ENCODE data around the gene POLG2.

The POLG2 gene

GRCh38 chr17:64496786-64497564 lies at the start of gene POLG2:
Gene POLG2, minus strand, starts transcription at chr17:64497054. Its CDS starts 86 bp downstream, at chr17:64496968.
- Histone ChIP-seq H3K36me3 (ENCODE audit: insufficient read depth, low read length) (peaks cover 36% of the 10 kb centered on the region), H3K4me1 (ENCODE audit: insufficient read depth, low read length) (peaks cover 17% of the 10 kb centered on the region; the same call in 1 of the 2 replicates)

GRCh38 chr17:64544742-64545141 lies 47.9 kb upstream of the POLG2 start:
- Histone ChIP-seq H3K9me3 (ENCODE audit: control insufficient read depth, insufficient read depth, low read length) (no peaks in the 10 kb centered on the region), H3K4me1 (ENCODE audit: insufficient read depth, low read length) (peaks cover 16% of the 10 kb centered on the region), H3K9ac (ENCODE audit: low read depth, low read length) (no peak overlapping the region), H3K36me3 (ENCODE audit: insufficient read depth, low read length) (peaks cover 5% of the 10 kb centered on the region; the same call in 1 of the 2 replicates)

More at GRCh38 chr17:64496786-64497564, at the start of gene POLG2:
- H3K9me3 ChIP-seq (ENCODE audit: control insufficient read depth, insufficient read depth, low read length): no peaks in the 10 kb centered on the region
- H3K9ac ChIP-seq (ENCODE audit: low read depth, low read length): peak within 1 kb of the TSS; percentile 96

GRCh38 chr17:64540118-64540776 lies 43.4 kb upstream of the POLG2 start:
- H3K9me3 ChIP-seq (ENCODE audit: control insufficient read depth, insufficient read depth, low read length): no peaks in the 10 kb centered on the region
- H3K9ac ChIP-seq (ENCODE audit: low read depth, low read length): no peak overlapping the region
- peaks cover 21% of the 10 kb centered on the region for H3K36me3 ChIP-seq (ENCODE audit: insufficient read depth, low read length)
- H3K4me1 ChIP-seq (ENCODE audit: insufficient read depth, low read length): no peaks in the 10 kb centered on the region

DNA sequence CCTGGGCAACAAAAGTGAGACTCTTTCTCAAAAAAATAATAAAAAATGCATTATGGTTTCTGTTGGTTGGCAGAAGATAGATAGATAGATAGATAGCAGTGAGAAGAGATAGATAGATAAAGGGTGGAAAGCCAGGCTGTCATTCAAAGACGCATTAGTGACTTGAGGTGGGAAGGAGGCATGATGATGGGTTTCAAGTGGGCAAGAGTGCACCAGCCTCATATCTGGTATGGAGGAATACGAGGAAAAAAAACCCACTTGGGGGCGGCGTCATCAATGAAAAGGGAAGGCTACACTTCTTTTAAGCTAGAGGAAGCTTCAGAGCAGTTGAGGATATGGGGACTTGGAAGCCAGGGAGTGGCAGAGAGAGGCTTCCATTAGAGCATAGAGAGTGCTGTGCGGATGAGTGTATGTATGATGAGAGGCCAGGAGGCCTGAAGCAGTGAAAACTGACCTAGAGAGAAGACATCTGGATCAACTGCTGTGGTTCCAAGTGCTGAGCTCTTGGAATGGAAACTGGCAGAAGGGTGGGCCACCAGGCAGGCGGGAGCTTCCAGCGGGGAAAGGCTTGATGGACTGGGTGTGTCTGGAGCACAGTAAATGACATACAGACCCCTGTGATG lies 41.8 kb upstream of the POLG2 start:
- Histone ChIP-seq H3K9me3 (ENCODE audit: control insufficient read depth, insufficient read depth, low read length) (no peaks in the 10 kb centered on the region), H3K36me3 (ENCODE audit: insufficient read depth, low read length) (peaks cover 36% of the 10 kb centered on the region), H3K9ac (ENCODE audit: low read depth, low read length) (no peak overlapping the region), H3K4me1 (ENCODE audit: insufficient read depth, low read length) (no peaks in the 10 kb centered on the region)

DNA sequence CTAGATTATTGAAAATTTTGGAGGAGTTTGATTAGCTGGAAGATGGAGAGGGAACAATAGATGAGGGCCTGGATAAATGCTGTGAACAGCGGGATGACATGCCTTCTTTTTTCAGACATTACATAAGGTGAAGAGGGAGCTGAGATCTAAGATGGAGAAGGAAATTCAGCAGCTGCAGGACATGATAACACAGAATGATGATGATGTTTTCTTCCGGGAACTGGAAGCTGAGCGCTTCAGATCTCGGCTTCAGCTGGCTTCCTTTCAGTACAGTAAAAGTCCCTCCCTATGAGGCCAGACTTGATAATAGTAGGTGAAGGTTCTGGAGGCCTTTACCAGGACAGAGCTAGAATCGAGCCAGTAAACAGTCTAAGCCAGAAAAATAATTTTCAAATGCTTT lies 40.6 kb upstream of the POLG2 start:
- no peaks in the 10 kb centered on the region for H3K9me3 ChIP-seq (ENCODE audit: control insufficient read depth, insufficient read depth, low read length)
- peaks cover 46% of the 10 kb centered on the region for H3K36me3 ChIP-seq (ENCODE audit: insufficient read depth, low read length)
- H3K4me1 ChIP-seq (ENCODE audit: insufficient read depth, low read length): no peaks in the 10 kb centered on the region
- no peak overlapping the region for H3K9ac ChIP-seq (ENCODE audit: low read depth, low read length)

- no peaks in the 10 kb centered on the region for H3K4me1 ChIP-seq (ENCODE audit: insufficient read depth, low read length)
- H3K36me3 ChIP-seq (ENCODE audit: insufficient read depth, low read length): peaks cover 50% of the 10 kb centered on the region
- H3K9ac ChIP-seq (ENCODE audit: low read depth, low read length): no peak overlapping the region
- no peaks in the 10 kb centered on the region for H3K9me3 ChIP-seq (ENCODE audit: control insufficient read depth, insufficient read depth, low read length)
These were observed 40.1 kb upstream of the POLG2 start for GRCh38 chr17:64536913-64537312.

GRCh38 chr17:64535357-64535756 lies 38.5 kb upstream of the POLG2 start:
- Histone ChIP-seq H3K9me3 (ENCODE audit: control insufficient read depth, insufficient read depth, low read length) (no peaks in the 10 kb centered on the region), H3K9ac (ENCODE audit: low read depth, low read length) (no peak overlapping the region), H3K36me3 (ENCODE audit: insufficient read depth, low read length) (peaks cover 61% of the 10 kb centered on the region), H3K4me1 (ENCODE audit: insufficient read depth, low read length) (no peaks in the 10 kb centered on the region)

DNA sequence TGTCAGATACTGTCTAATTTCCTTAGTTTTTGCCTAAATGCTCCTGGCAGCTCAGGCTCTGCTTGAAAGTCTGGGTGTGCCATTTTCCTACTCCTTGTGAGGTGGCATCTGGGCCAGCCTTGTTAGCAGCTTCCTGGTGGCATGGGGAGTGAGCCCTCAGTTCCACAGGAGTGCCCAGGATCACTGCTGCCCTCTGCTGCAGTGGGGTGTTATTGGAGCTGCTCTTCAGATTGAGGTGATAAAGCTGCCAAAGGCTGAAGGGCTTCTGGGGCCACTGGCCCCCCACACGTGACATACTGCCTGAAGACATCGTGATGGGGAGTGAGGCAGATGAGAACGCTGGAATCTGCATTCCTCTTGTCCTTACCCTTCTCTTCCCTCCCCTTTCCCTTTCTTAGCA lies 37.3 kb upstream of the POLG2 start:
- no peaks in the 10 kb centered on the region for H3K9me3 ChIP-seq (ENCODE audit: control insufficient read depth, insufficient read depth, low read length)
- H3K9ac ChIP-seq (ENCODE audit: low read depth, low read length): no peak overlapping the region
- peaks cover 63% of the 10 kb centered on the region for H3K36me3 ChIP-seq (ENCODE audit: insufficient read depth, low read length)
- no peaks in the 10 kb centered on the region for H3K4me1 ChIP-seq (ENCODE audit: insufficient read depth, low read length)

DNA sequence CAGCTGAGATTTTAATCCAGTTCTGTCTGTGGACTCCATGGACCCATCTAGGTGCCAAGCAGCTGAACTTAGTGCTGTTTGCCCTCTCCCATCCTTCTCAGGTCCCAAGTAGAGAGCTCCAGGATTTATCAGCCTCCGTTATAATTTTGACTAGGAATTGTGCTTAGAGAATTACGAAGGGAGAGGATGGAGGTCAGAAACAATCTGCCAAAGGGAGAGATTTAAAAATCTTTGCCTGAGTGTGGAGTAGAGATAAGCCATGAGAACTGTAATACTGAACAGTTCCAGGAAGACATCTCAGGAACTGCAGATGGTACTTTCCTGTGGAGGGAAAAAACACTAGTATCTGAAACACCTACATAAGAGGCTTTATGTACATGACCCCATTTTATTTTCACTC lies 36.9 kb upstream of the POLG2 start:
- H3K9me3 ChIP-seq (ENCODE audit: control insufficient read depth, insufficient read depth, low read length): no peaks in the 10 kb centered on the region

DNA sequence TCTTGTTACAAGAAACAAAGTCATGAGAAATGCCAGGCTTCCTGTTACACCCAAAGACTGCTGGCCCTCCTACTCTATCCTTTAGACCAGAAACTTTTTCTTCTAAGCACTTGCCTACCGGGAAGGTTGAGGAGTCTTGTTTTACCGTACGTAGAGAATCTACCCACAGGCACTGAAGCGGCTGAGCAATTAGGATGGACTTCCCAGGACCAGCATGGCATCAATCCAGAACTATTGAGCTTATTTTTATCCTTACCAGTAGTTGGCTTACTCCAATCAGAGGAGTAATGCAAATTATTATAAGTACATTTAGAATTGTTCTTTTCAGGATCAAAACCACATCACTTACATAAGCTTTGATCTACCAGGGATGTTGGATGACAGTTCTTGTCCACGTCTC lies 35.6 kb upstream of the POLG2 start:
- no peaks in the 10 kb centered on the region for H3K4me1 ChIP-seq (ENCODE audit: insufficient read depth, low read length)
- H3K36me3 ChIP-seq (ENCODE audit: insufficient read depth, low read length): peaks cover 71% of the 10 kb centered on the region
- H3K9me3 ChIP-seq (ENCODE audit: control insufficient read depth, insufficient read depth, low read length): no peaks in the 10 kb centered on the region
- H3K9ac ChIP-seq (ENCODE audit: low read depth, low read length): no peak overlapping the region

More for the DNA sequence above, 36.9 kb upstream of the POLG2 start:
- Histone ChIP-seq H3K4me1 (ENCODE audit: insufficient read depth, low read length) (no peaks in the 10 kb centered on the region), H3K9ac (ENCODE audit: low read depth, low read length) (no peak overlapping the region), H3K36me3 (ENCODE audit: insufficient read depth, low read length) (peaks cover 67% of the 10 kb centered on the region)

DNA sequence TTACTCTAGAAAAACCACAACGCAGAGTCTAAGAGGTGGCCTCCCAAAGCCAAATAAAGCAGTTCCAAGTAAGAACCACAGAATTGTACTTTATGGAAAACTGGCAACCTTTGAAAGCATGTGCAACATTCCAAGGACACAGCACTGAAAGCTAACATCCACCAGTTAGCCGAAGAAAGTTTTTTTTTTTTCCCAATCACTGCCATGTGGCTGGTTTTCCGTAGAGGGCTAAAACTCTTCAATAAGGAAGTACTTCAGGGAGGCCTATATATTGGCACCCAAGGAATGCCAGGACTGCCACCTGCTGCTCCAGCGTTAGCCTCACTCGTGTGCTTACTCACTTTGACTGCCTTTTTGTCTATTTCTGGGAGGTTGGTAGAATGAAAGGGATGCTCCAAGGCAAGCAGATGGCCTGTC lies 35.1 kb upstream of the POLG2 start:
- Histone ChIP-seq H3K9me3 (ENCODE audit: control insufficient read depth, insufficient read depth, low read length) (no peaks in the 10 kb centered on the region), H3K4me1 (ENCODE audit: insufficient read depth, low read length) (no peaks in the 10 kb centered on the region), H3K36me3 (ENCODE audit: insufficient read depth, low read length) (peaks cover 73% of the 10 kb centered on the region), H3K9ac (ENCODE audit: low read depth, low read length) (no peak overlapping the region)

DNA sequence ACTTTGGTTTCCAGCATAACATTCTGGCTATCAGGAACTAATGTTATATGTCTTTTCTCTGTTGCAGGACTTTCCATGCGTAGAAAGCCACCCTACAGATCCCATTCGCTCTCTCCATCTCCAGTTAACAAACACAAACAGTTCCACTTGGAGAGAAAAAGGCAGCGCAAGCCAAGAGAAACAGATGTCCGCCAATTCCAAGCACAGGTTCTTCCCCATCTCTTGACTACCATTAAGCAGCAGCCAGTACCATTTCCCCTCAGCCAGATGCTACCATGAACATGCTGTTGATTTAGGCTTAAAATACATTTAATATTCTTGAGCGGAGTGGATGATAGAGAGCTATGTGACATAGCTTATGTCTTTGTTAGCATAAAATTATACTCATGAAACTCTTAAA lies 32.4 kb upstream of the POLG2 start:
- Histone ChIP-seq H3K4me1 (ENCODE audit: insufficient read depth, low read length) (no peaks in the 10 kb centered on the region), H3K9me3 (ENCODE audit: control insufficient read depth, insufficient read depth, low read length) (no peaks in the 10 kb centered on the region), H3K36me3 (ENCODE audit: insufficient read depth, low read length) (peaks cover 72% of the 10 kb centered on the region), H3K9ac (ENCODE audit: low read depth, low read length) (no peak overlapping the region)

- H3K9ac ChIP-seq (ENCODE audit: low read depth, low read length): no peak overlapping the region
- peaks cover 69% of the 10 kb centered on the region for H3K36me3 ChIP-seq (ENCODE audit: insufficient read depth, low read length)
- no peaks in the 10 kb centered on the region for H3K4me1 ChIP-seq (ENCODE audit: insufficient read depth, low read length)
- H3K9me3 ChIP-seq (ENCODE audit: control insufficient read depth, insufficient read depth, low read length): no peaks in the 10 kb centered on the region
These were observed 31.1 kb upstream of the POLG2 start for GRCh38 chr17:64527914-64528313.

DNA sequence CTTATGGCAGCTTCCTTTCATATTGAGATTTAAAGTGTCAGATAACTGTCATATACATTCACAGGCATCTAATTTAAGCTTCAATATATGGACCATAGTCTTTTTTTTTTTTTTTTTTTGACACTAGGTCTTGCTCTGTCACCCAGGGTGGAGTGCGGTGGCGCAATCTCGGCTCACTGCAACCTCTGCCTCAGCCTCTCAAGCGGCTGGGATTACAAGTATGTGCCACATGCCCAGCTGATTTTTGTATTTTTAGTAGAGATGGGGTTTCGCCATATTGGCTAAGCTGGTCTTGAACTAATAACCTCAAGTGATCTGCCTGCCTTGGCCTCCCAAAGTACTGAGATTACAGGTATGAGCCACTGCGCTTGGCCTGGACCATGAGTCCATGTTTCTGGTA lies 23.5 kb upstream of the POLG2 start:
- no peaks in the 10 kb centered on the region for H3K9me3 ChIP-seq (ENCODE audit: control insufficient read depth, insufficient read depth, low read length)
- H3K36me3 ChIP-seq (ENCODE audit: insufficient read depth, low read length): peaks cover 57% of the 10 kb centered on the region
- H3K9ac ChIP-seq (ENCODE audit: low read depth, low read length): no peak overlapping the region
- H3K4me1 ChIP-seq (ENCODE audit: insufficient read depth, low read length): no peaks in the 10 kb centered on the region

DNA sequence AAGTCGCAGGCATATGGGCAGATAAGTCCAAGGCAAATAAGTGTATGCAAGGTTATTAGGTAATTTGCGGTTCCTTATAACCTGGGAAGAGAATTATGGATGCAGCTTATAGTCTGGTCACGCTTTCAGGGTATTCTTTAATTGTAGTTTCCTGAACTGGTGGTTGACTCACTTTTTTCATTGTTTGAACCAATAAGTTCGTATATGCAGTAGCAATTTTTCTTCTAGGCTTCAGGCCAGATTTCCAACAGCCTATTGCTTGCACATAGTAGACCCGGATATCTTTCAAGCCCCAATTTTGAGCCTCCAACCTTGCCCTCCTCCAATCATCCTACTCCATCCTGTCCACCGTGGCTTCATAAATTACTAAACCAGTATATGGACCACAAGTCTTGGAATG lies 22.7 kb upstream of the POLG2 start:
- Histone ChIP-seq H3K4me1 (ENCODE audit: insufficient read depth, low read length) (no peaks in the 10 kb centered on the region), H3K9ac (ENCODE audit: low read depth, low read length) (no peak overlapping the region), H3K9me3 (ENCODE audit: control insufficient read depth, insufficient read depth, low read length) (no peaks in the 10 kb centered on the region), H3K36me3 (ENCODE audit: insufficient read depth, low read length) (peaks cover 57% of the 10 kb centered on the region)
